Esophagus muscularis mucosa (tissue), 3 donors: ENCODE data around the gene KCNS1.

Experiments
- CTCF ChIP-seq, 3 experiments: fragments of 200-600 bp in 2 of 3; fragments of 450-650 bp in 1 of 3; sonication (generic) in 2 of 3; IDR thresholded peaks; one replicate each; pipeline ENCODE4 v1.5.1; 2017 to 2019; ENCODE audit warnings: antibody characterized with exemption in 3 of 3, mild to moderate bottlenecking in 2 of 3, moderate library complexity in 1 of 3
- POLR2A ChIP-seq: fragments of 450-650 bp; IDR thresholded peaks from one replicate; pipeline ENCODE4 v1.6.1; 2017; ENCODE audit warnings: antibody characterized with exemption, moderate library complexity, mild to moderate bottlenecking, low read depth
- POLR2AphosphoS5 ChIP-seq, 2 donors: sonication (generic); formaldehyde crosslinking; IDR thresholded peaks; one replicate each; pipeline ENCODE4 v1.6.1; 2017; ENCODE audit warnings: antibody characterized with exemption in 2 of 2

- TF ChIP-seq CTCF (IDR thresholded peaks at IDR 0.05) (no peak), POLR2AphosphoS5 (IDR thresholded peaks at IDR 0.05) (no peak), POLR2A (no peak)
Observed at GRCh38 chr20:45094864-45095574, 5.9 kb downstream of the KCNS1 start.
